PFSK-1 (cell line): ENCODE data around the gene PPP2R5C.

Experiments
- FOXP2 ChIP-seq: optimal IDR thresholded peaks from 2 replicates; pipeline ENCODE3; 2011; ENCODE audit warnings: borderline replicate concordance, control low read depth, inconsistent platforms; ENCODE audit not compliant: insufficient read depth; ENCODE audit errors: extremely low read length, extremely low read depth
- POLR2AphosphoS5 ChIP-seq: IDR thresholded peaks from 2 replicates; pipeline ENCODE4 v1.6.1; 2012; ENCODE audit warnings: low read depth, mild to moderate bottlenecking, control low read depth, low read length, moderate library complexity
- SIN3A ChIP-seq: IDR thresholded peaks from 2 replicates; pipeline ENCODE4 v1.6.1; 2012; ENCODE audit warnings: mild to moderate bottlenecking, low read length, moderate library complexity, borderline replicate concordance; ENCODE audit not compliant: insufficient read depth
- TAF1 ChIP-seq: IDR thresholded peaks from 2 replicates; pipeline ENCODE4 v1.6.1; 2012; ENCODE audit warnings: low read length, control low read depth, borderline replicate concordance; ENCODE audit not compliant: insufficient read depth
- TF ChIP-seq, protein P1 (sequence below), 2 experiments: IDR thresholded peaks; 2 replicates each; pipeline versions ENCODE4 v1.6.1 to v1.8.0; 2011 to 2012; ENCODE audit warnings: low read depth in 2 of 2, low read length in 2 of 2, control low read depth in 1 of 2, inconsistent platforms in 1 of 2, mild to moderate bottlenecking in 1 of 2, moderate library complexity in 1 of 2; ENCODE audit not compliant: insufficient read depth in 1 of 2

PPP2R5C gene

DNA sequence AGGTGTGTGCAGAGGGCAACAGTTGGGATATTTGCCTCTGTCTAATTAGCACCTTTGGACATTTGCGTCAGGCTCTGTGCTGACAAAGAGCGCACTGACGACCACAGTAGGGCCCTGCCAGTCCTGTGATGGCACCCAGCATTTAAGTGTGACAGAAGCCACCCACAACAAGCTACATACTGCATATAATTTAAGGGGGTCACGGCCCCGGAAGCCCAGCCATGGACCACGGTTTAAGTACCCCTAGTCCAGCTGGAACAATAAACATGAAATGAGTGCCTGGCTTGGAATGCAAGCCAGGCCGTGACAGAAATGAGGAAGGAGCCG is 186.0 kb downstream of the PPP2R5C start:
- TF ChIP-seq, protein P1, sequence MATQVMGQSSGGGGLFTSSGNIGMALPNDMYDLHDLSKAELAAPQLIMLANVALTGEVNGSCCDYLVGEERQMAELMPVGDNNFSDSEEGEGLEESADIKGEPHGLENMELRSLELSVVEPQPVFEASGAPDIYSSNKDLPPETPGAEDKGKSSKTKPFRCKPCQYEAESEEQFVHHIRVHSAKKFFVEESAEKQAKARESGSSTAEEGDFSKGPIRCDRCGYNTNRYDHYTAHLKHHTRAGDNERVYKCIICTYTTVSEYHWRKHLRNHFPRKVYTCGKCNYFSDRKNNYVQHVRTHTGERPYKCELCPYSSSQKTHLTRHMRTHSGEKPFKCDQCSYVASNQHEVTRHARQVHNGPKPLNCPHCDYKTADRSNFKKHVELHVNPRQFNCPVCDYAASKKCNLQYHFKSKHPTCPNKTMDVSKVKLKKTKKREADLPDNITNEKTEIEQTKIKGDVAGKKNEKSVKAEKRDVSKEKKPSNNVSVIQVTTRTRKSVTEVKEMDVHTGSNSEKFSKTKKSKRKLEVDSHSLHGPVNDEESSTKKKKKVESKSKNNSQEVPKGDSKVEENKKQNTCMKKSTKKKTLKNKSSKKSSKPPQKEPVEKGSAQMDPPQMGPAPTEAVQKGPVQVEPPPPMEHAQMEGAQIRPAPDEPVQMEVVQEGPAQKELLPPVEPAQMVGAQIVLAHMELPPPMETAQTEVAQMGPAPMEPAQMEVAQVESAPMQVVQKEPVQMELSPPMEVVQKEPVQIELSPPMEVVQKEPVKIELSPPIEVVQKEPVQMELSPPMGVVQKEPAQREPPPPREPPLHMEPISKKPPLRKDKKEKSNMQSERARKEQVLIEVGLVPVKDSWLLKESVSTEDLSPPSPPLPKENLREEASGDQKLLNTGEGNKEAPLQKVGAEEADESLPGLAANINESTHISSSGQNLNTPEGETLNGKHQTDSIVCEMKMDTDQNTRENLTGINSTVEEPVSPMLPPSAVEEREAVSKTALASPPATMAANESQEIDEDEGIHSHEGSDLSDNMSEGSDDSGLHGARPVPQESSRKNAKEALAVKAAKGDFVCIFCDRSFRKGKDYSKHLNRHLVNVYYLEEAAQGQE (IDR thresholded peaks at IDR 0.05; ENCODE audit: insufficient read depth in 1 of 2, low read depth in 2 of 2, low read length in 2 of 2), result no peak
- TF ChIP-seq POLR2AphosphoS5 (no peak), TAF1 (no peak), FOXP2 (no peak), SIN3A (no peak)

DNA sequence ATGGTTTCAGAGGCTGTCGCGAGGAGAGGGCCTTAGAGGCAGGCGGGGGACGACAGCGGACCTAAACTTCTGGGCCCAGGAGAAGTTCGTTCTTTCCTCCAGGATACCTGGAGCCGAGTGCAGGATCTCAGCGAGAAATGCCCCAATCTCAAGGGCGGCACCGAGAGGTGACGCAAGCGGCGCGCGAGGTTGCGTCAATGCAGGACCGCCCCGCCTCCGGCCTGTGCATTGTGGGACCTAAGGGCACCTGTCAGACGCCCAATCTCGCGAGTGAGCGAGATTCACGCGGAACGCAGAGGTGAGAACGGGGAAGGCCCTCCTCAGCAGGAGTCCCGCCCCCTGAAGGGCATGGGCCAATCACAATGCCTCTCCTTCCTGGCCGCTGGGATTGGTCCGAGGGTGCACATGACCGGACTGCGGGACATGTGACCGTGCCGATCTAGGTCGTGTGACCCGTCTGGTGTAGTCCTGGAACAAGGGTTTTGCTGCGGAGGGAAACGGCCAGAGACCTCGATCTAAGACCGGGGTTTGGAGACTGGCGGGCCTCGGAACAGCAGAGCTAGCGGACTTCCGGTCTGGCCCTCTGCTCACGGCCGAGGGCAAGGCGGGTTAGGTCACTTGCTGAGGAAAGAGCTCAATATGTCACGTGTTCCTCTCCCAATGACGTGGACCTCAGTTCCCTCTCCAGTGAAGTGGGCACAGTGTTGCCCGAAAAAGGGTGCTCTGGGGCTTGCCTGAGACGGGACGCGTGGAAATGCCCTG is 186.6 kb downstream of the PPP2R5C start:
- TF ChIP-seq, protein P1 (IDR thresholded peaks at IDR 0.05; ENCODE audit: insufficient read depth in 1 of 2, low read depth in 2 of 2, low read length in 2 of 2), result no peak
- TF ChIP-seq POLR2AphosphoS5 (peak; percentile 85), TAF1 (0 out of 2 replicates have a peak, but pooled peaks have one; percentile 6)

DNA sequence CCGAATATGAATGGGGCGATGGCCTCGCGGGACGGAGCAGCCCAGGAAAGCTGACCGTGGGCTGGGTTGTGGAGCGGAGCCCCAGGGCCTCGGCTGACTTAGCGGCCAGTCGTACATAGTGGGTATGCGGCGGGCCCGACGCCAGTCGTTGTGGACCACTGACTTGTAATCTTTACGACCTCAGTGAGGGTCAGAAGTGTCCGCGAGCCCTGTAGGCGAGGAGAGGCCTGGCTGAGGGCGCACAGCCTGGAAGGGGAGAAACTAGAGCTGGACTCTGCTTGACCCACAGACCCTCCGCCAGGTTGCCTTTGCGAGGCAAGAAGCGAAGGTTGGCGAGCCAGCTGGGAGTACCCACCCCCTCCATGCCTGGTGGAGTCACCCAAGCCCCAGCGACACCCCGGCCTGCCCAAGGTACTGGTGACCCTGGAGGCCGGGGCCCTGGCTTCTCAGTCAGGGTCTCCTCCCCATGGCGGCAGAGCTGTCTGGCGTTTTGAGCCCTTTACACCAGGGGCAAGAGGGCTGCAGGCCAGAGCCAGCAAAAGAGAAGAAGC is 187.2 kb downstream of the PPP2R5C start:
- peak; percentile 7; the same call in 1 of the 2 replicates for TF ChIP-seq POLR2AphosphoS5
- no peak for TF ChIP-seq FOXP2

DNA sequence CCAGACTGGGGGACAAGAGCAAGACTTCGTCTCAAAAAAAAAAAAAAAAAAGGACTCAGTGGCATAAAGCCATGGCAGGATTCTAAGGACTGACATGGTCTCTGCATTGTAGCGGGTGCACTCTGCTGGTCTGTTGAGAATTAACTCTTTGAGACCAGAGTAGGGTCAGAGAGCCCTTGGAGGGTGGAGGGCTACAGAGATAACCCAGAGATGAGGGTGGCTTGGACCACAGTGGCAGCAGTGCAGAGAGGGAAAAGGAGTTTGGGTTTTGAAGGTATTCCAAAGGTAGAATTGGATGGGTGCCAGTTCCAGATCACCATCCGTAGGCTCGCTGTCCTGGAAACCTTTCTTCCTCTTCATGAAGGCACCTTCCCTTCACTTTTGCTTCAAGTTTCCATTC is 188.6 kb downstream of the PPP2R5C start:
- no peak for TF ChIP-seq TAF1
- TF ChIP-seq FOXP2, result no peak
- TF ChIP-seq SIN3A, result no peak
- no peak for TF ChIP-seq POLR2AphosphoS5
- TF ChIP-seq, protein P1 (IDR thresholded peaks at IDR 0.05; ENCODE audit: insufficient read depth in 1 of 2, low read depth in 2 of 2, low read length in 2 of 2), result no peak

DNA sequence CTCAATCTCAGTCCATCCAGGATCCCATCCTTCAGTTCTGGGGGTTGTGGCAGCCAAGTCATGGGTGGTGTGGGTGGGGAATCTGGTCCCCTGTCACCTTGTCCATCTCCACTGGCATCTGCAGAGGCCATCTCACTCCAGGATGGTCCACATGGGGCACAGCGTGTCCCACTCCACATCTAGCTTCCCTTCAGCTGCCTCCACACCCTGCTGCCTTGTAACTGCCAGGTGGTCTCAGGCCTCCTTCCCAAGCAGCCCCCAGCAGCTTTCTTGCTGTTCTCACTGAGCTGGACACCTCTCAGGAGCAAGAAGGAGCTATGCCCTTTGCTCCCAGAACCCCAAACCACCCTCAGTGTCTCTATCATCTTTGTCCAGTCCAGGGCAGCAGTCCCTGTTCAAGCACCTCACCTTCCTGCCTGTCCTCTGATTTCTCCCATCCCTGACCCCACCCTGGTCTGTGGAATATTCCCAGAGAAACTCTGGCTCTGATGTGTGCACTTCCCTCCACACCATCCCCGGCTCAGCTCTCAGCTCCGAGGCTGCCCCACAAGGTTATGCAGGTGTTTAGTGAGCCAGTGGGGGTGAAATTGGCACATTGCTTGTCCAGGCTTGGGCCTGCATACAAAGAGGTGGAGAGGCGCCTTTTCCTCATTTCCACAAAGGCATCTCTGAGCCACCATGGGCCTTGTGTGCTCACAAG is 189.2 kb downstream of the PPP2R5C start:
- TF ChIP-seq SIN3A (no peak), FOXP2 (no peak), TAF1 (no peak), POLR2AphosphoS5 (no peak)
- TF ChIP-seq, protein P1 (IDR thresholded peaks at IDR 0.05; ENCODE audit: insufficient read depth in 1 of 2, low read depth in 2 of 2, low read length in 2 of 2), result no peak
